Erythroblast (primary cell): Measurements from ENCODE around the gene SLIT1.

Source experiments
- GATA1 ChIP-seq: IDR thresholded peaks from 2 replicates; pipeline ENCODE4 v1.6.1; 2011; ENCODE audit warnings: low read depth, mild to moderate bottlenecking, control low read depth, low read length, moderate library complexity
- POLR2A ChIP-seq: IDR thresholded peaks from 2 replicates; pipeline ENCODE4 v1.6.1; 2011; ENCODE audit warnings: mild to moderate bottlenecking, low read length

DNA sequence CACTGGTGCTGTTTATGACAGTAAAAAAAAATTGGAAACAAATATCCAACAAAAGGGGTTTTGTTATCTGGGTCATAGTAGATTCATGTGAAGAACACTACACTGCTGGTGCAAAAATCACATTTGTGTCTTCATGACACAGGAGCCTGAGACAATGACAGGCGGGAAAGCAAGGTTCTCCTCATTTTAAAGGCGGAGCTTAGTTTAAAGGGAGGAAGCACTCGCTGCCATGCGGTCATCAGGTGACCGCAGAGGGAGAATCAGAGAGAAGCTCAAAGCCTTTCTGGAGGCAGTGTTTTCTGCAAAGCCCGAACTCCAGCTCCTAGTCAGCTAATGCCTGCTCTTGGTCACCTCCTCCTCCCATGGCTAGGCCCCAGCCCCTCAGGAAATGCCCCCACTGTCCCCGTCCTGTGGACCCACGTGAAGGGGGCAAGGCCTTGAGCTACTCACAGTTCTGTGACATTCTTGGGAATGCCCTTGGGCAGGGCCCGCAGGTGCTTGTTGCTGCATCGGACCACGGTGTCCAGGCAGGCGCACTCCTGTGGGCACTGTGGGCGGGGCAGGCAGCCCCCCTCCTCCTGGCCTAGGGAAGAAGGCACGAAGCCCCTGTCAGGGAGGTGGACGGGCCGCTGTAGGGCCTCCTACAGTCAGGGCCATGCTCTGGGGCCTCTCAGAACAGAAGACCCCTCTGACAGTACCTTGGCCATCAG lies 146.1 kb downstream of the SLIT1 start:
- TF ChIP-seq POLR2A: no peak
- TF ChIP-seq GATA1: no peak
